ENCODE measurements around the gene DNA2. TPM values are rescaled to one million over a fixed set of nuclear protein-coding genes. Genes with fewer than 3 reads are reported as not detected.

DNA2 gene
- polyA plus RNA-seq, 4 donors, result 2.2 to 7.8 (median 4.1) TPM

GRCh38 chr10:68406815-68407548 lies 64.8 kb downstream of the DNA2 start, which contains the start of gene RUFY2:
RUFY2 (minus strand) TSS chr10:68407277; CDS start chr10:68407189, 88 bp downstream.
- H3K27ac ChIP-seq (ENCODE audit: low read depth in 1 of 3, low read length in 2 of 3), result peak within 1 kb of the TSS; percentile 53 to 89 (median 81)
- H3K36me3 ChIP-seq (ENCODE audit: control insufficient read depth in 3 of 3, insufficient read depth in 2 of 3, low read depth in 1 of 3, low read length in 3 of 3), result peaks cover 0 to 2% (median 0%) of the 10 kb centered on the region in 3 donors
- DNase-seq (peak; percentile 73 to 95), FAIRE-seq (no peak)
- no peaks in the 10 kb centered on the region for H3K9me3 ChIP-seq (ENCODE audit: control insufficient read depth in 2 of 2, insufficient read depth in 1 of 2, low read depth in 1 of 2, low read length in 1 of 2)
- H3K4me3 ChIP-seq (ENCODE audit: low read depth in 1 of 3, low read length in 3 of 3), result peak within 1 kb of the TSS; percentile 84 to 99 (median 91)
- H3K27me3 ChIP-seq (ENCODE audit: control insufficient read depth in 3 of 3, insufficient read depth in 3 of 3, low read length in 3 of 3), result no peaks in the 10 kb centered on the region
- 0 to 1% (median 1%) methylated on average over 38 to 79 of the region's 79 CpGs for whole genome bisulfite sequencing, 3 donors
- peaks cover 0 to 2% (median 0%) of the 10 kb centered on the region in 3 donors for H3K4me1 ChIP-seq (ENCODE audit: control insufficient read depth in 3 of 3, insufficient read depth in 2 of 3, low read depth in 1 of 3, low read length in 2 of 3)

GRCh38 chr10:68406111-68406814 lies 65.5 kb downstream of the DNA2 start:
- H3K4me1 ChIP-seq (ENCODE audit: control insufficient read depth in 3 of 3, insufficient read depth in 2 of 3, low read depth in 1 of 3, low read length in 2 of 3), result peaks cover 0 to 2% (median 0%) of the 10 kb centered on the region in 3 donors
- FAIRE-seq, result no peak
- H3K9me3 ChIP-seq (ENCODE audit: control insufficient read depth in 2 of 2, insufficient read depth in 1 of 2, low read depth in 1 of 2, low read length in 1 of 2), result no peaks in the 10 kb centered on the region
- H3K27ac ChIP-seq (ENCODE audit: low read depth in 1 of 3, low read length in 2 of 3), result peak overlapping the region; percentile 24 to 81 (median 67)
- no peaks in the 10 kb centered on the region for H3K27me3 ChIP-seq (ENCODE audit: control insufficient read depth in 3 of 3, insufficient read depth in 3 of 3, low read length in 3 of 3)
- H3K4me3 ChIP-seq (ENCODE audit: low read depth in 1 of 3, low read length in 3 of 3), result peak overlapping the region; percentile 84 to 99 (median 91)
- WGBS, 3 donors, result 0 to 1% (median 0%) methylated on average over 36 to 38 of the region's 38 CpGs
- DNase-seq, result peak; percentile 40 to 76
- H3K36me3 ChIP-seq (ENCODE audit: control insufficient read depth in 3 of 3, insufficient read depth in 2 of 3, low read depth in 1 of 3, low read length in 3 of 3), result peaks cover 0 to 2% (median 0%) of the 10 kb centered on the region in 3 donors

GRCh38 chr10:68403701-68404100 lies 68.1 kb downstream of the DNA2 start:
- Histone ChIP-seq H3K9me3 (ENCODE audit: control insufficient read depth in 2 of 2, insufficient read depth in 1 of 2, low read depth in 1 of 2, low read length in 1 of 2) (no peaks in the 10 kb centered on the region), H3K4me1 (ENCODE audit: control insufficient read depth in 3 of 3, insufficient read depth in 2 of 3, low read depth in 1 of 3, low read length in 2 of 3) (peaks cover 0 to 2% (median 0%) of the 10 kb centered on the region in 3 donors), H3K27me3 (ENCODE audit: control insufficient read depth in 3 of 3, insufficient read depth in 3 of 3, low read length in 3 of 3) (no peaks in the 10 kb centered on the region), H3K27ac (ENCODE audit: low read depth in 1 of 3, low read length in 2 of 3) (no peak overlapping the region), H3K36me3 (ENCODE audit: control insufficient read depth in 3 of 3, insufficient read depth in 2 of 3, low read depth in 1 of 3, low read length in 3 of 3) (peaks cover 0 to 16% (median 2%) of the 10 kb centered on the region in 3 donors), H3K4me3 (ENCODE audit: low read depth in 1 of 3, low read length in 3 of 3) (no peak overlapping the region)
- 83 to 89% (median 86%) methylated on average over 4 of the region's 4 CpGs for WGBS, 3 donors
- FAIRE-seq, result no peak
- DNase-seq, result no peak

GRCh38 chr10:68402276-68402675 lies 69.5 kb downstream of the DNA2 start:
- Histone ChIP-seq H3K4me1 (ENCODE audit: control insufficient read depth in 3 of 3, insufficient read depth in 2 of 3, low read depth in 1 of 3, low read length in 2 of 3) (peaks cover 0 to 2% (median 0%) of the 10 kb centered on the region in 3 donors), H3K36me3 (ENCODE audit: control insufficient read depth in 3 of 3, insufficient read depth in 2 of 3, low read depth in 1 of 3, low read length in 3 of 3) (peaks cover 0 to 23% (median 2%) of the 10 kb centered on the region in 3 donors), H3K4me3 (ENCODE audit: low read depth in 1 of 3, low read length in 3 of 3) (no peak overlapping the region), H3K27me3 (ENCODE audit: control insufficient read depth in 3 of 3, insufficient read depth in 3 of 3, low read length in 3 of 3) (no peaks in the 10 kb centered on the region), H3K27ac (ENCODE audit: low read depth in 1 of 3, low read length in 2 of 3) (no peak overlapping the region), H3K9me3 (ENCODE audit: control insufficient read depth in 2 of 2, insufficient read depth in 1 of 2, low read depth in 1 of 2, low read length in 1 of 2) (no peaks in the 10 kb centered on the region)
- FAIRE-seq (no peak), DNase-seq (no peak)
- WGBS, 3 donors, result 35 to 67% (median 60%) methylated on average over 1 of the region's 1 CpG

GRCh38 chr10:68397005-68397404 lies 74.8 kb downstream of the DNA2 start:
- H3K4me1 ChIP-seq (ENCODE audit: control insufficient read depth in 3 of 3, insufficient read depth in 2 of 3, low read depth in 1 of 3, low read length in 2 of 3), result no peaks in the 10 kb centered on the region
- 88 to 96% (median 91%) methylated on average over 1 of the region's 1 CpG for WGBS, 3 donors
- DNase-seq, result peak in 1 of 2 donors; percentile 4
- H3K27ac ChIP-seq (ENCODE audit: low read depth in 1 of 3, low read length in 2 of 3), result no peak overlapping the region
- H3K27me3 ChIP-seq (ENCODE audit: control insufficient read depth in 3 of 3, insufficient read depth in 3 of 3, low read length in 3 of 3), result no peaks in the 10 kb centered on the region
- no peaks in the 10 kb centered on the region for H3K9me3 ChIP-seq (ENCODE audit: control insufficient read depth in 2 of 2, insufficient read depth in 1 of 2, low read depth in 1 of 2, low read length in 1 of 2)
- H3K36me3 ChIP-seq (ENCODE audit: control insufficient read depth in 3 of 3, insufficient read depth in 2 of 3, low read depth in 1 of 3, low read length in 3 of 3), result peaks cover 3 to 40% (median 4%) of the 10 kb centered on the region in 3 donors
- H3K4me3 ChIP-seq (ENCODE audit: low read depth in 1 of 3, low read length in 3 of 3), result no peak overlapping the region
- FAIRE-seq, result no peak

- H3K27ac ChIP-seq (ENCODE audit: low read depth in 1 of 3, low read length in 2 of 3), result no peak overlapping the region
- peaks cover 0 to 47% (median 4%) of the 10 kb centered on the region in 3 donors for H3K36me3 ChIP-seq (ENCODE audit: control insufficient read depth in 3 of 3, insufficient read depth in 2 of 3, low read depth in 1 of 3, low read length in 3 of 3)
- H3K27me3 ChIP-seq (ENCODE audit: control insufficient read depth in 3 of 3, insufficient read depth in 3 of 3, low read length in 3 of 3), result no peaks in the 10 kb centered on the region
- H3K4me3 ChIP-seq (ENCODE audit: low read depth in 1 of 3, low read length in 3 of 3), result no peak overlapping the region
- DNase-seq, result no peak
- 83 to 91% (median 87%) methylated on average over 2 of the region's 2 CpGs for WGBS, 3 donors
- no peaks in the 10 kb centered on the region for H3K9me3 ChIP-seq (ENCODE audit: control insufficient read depth in 2 of 2, insufficient read depth in 1 of 2, low read depth in 1 of 2, low read length in 1 of 2)
- no peaks in the 10 kb centered on the region for H3K4me1 ChIP-seq (ENCODE audit: control insufficient read depth in 3 of 3, insufficient read depth in 2 of 3, low read depth in 1 of 3, low read length in 2 of 3)
- no peak for FAIRE-seq
Observed at GRCh38 chr10:68385740-68386139, 86.0 kb downstream of the DNA2 start.

GRCh38 chr10:68371604-68372003 lies 100.2 kb downstream of the DNA2 start:
- 93 to 100% (median 100%) methylated on average over 1 of the region's 1 CpG for WGBS, 3 donors
- no peaks in the 10 kb centered on the region for H3K27me3 ChIP-seq (ENCODE audit: control insufficient read depth in 3 of 3, insufficient read depth in 3 of 3, low read length in 3 of 3)
- peaks cover 6 to 54% (median 8%) of the 10 kb centered on the region in 3 donors for H3K36me3 ChIP-seq (ENCODE audit: control insufficient read depth in 3 of 3, insufficient read depth in 2 of 3, low read depth in 1 of 3, low read length in 3 of 3)
- no peak overlapping the region for H3K4me3 ChIP-seq (ENCODE audit: low read depth in 1 of 3, low read length in 3 of 3)
- peaks cover 0 to 26% of the 10 kb centered on the region in 2 donors for H3K9me3 ChIP-seq (ENCODE audit: control insufficient read depth in 2 of 2, insufficient read depth in 1 of 2, low read depth in 1 of 2, low read length in 1 of 2)
- H3K27ac ChIP-seq (ENCODE audit: low read depth in 1 of 3, low read length in 2 of 3), result no peak overlapping the region
- DNase-seq, result no peak
- no peak for FAIRE-seq
- H3K4me1 ChIP-seq (ENCODE audit: control insufficient read depth in 3 of 3, insufficient read depth in 2 of 3, low read depth in 1 of 3, low read length in 2 of 3), result no peaks in the 10 kb centered on the region

- Histone ChIP-seq H3K27me3 (ENCODE audit: control insufficient read depth in 3 of 3, insufficient read depth in 3 of 3, low read length in 3 of 3) (no peaks in the 10 kb centered on the region), H3K9me3 (ENCODE audit: control insufficient read depth in 2 of 2, insufficient read depth in 1 of 2, low read depth in 1 of 2, low read length in 1 of 2) (peaks cover 0 to 10% of the 10 kb centered on the region in 2 donors), H3K4me1 (ENCODE audit: control insufficient read depth in 3 of 3, insufficient read depth in 2 of 3, low read depth in 1 of 3, low read length in 2 of 3) (no peaks in the 10 kb centered on the region), H3K27ac (ENCODE audit: low read depth in 1 of 3, low read length in 2 of 3) (no peak overlapping the region), H3K36me3 (ENCODE audit: control insufficient read depth in 3 of 3, insufficient read depth in 2 of 3, low read depth in 1 of 3, low read length in 3 of 3) (peaks cover 0 to 47% (median 7%) of the 10 kb centered on the region in 3 donors), H3K4me3 (ENCODE audit: low read depth in 1 of 3, low read length in 3 of 3) (no peak overlapping the region)
- WGBS, 3 donors, result 90 to 93% (median 91%) methylated on average over 2 of the region's 2 CpGs
- FAIRE-seq (no peak), DNase-seq (no peak)
Observed at GRCh38 chr10:68367121-68367520, 104.7 kb downstream of the DNA2 start.
